22Rv1 (cell line): ENCODE results near the gene MSLN.

ENCODE experiments used
- H3K27ac ChIP-seq: fragments of 450-650 bp; 2 replicates; pipeline ENCODE4 v1.5.1; 2017
- ZFX ChIP-seq: fragments of 450-650 bp; IDR thresholded peaks from 2 replicates; pipeline ENCODE4 v1.6.1; 2017; ENCODE audit warnings: antibody characterized with exemption, borderline replicate concordance
- TF ChIP-seq, protein P1 (sequence below): fragments of 450-650 bp; IDR thresholded peaks from 2 replicates; pipeline ENCODE4 v1.5.1; 2017; ENCODE audit warnings: mild to moderate bottlenecking

The MSLN gene

DNA sequence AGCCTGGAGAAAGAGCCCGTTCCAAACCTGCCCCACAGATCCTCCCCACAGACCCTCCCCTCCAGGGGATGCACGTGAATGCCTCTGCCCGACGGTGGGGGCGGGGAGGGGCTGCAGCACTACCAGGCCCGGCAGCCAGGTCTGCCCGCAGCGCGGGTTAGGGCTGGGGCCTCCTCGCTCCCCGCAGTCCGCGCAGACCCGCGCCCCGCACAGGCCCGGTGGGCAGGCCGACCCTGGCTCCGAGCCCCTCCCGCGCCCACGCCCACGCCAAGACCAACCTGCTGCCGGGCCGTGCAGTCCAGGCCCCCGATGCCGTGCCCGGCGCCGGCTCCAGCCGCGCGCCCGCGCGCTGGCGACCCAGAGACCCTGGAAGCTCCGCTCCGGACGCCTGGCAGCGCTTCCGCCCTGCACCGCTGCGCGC lies 27.5 kb downstream of the MSLN start, which contains the start of gene RPUSD1:
Gene RPUSD1 (minus strand): TSS at position 404 of the 421 bp plus-strand sequence. CDS start 644 bp downstream, outside the sequence.
- peak within 1 kb of the TSS; percentile 82 for H3K27ac ChIP-seq

DNA sequence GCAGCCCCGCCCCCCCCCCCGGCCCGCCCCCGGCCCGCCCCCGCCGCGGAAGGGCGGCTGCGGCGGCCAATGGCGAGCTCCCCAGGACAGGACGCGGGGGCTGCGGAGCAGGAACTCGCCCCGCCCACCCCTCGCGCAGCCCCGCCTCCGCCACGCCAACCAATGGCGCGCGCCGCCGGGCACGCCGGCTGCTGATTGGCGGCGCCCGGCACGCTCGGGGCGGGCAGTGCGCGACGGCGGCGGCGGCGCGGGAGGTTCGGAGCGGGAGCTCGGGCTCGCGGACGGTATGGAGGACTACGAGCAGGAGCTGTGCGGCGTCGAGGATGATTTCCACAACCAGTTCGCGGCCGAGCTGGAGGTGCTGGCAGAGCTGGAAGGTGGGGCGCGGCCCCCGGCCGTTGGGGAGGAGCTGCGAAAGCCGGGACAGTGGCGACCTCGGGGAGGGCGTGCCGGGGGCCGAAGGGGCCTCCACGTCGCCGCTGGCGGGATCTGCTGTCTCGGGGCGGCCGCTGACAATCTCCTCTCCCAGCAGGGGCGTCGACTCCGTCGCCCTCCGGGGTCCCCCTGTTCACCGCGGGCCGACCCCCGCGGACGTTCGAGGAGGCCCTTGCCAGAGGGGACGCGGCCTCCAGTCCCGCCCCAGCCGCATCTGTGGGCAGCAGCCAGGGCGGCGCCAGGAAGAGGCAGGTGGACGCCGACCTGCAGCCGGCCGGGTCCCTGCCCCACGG lies 28.0 kb downstream of the MSLN start, which contains the start of gene CHTF18:
Gene CHTF18 (plus strand): TSS at position 222 of the 728 bp plus-strand sequence. CDS start 65 bp downstream, at position 287.
- TF ChIP-seq ZFX = no peak
- TF ChIP-seq, protein P1, sequence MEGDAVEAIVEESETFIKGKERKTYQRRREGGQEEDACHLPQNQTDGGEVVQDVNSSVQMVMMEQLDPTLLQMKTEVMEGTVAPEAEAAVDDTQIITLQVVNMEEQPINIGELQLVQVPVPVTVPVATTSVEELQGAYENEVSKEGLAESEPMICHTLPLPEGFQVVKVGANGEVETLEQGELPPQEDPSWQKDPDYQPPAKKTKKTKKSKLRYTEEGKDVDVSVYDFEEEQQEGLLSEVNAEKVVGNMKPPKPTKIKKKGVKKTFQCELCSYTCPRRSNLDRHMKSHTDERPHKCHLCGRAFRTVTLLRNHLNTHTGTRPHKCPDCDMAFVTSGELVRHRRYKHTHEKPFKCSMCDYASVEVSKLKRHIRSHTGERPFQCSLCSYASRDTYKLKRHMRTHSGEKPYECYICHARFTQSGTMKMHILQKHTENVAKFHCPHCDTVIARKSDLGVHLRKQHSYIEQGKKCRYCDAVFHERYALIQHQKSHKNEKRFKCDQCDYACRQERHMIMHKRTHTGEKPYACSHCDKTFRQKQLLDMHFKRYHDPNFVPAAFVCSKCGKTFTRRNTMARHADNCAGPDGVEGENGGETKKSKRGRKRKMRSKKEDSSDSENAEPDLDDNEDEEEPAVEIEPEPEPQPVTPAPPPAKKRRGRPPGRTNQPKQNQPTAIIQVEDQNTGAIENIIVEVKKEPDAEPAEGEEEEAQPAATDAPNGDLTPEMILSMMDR = no peak
- H3K27ac ChIP-seq = peak within 1 kb of the TSS; percentile 82

More for the DNA sequence above, 27.5 kb downstream of the MSLN start, which contains the start of gene RPUSD1:
- TF ChIP-seq ZFX = no peak
- TF ChIP-seq, protein P1 = no peak

DNA sequence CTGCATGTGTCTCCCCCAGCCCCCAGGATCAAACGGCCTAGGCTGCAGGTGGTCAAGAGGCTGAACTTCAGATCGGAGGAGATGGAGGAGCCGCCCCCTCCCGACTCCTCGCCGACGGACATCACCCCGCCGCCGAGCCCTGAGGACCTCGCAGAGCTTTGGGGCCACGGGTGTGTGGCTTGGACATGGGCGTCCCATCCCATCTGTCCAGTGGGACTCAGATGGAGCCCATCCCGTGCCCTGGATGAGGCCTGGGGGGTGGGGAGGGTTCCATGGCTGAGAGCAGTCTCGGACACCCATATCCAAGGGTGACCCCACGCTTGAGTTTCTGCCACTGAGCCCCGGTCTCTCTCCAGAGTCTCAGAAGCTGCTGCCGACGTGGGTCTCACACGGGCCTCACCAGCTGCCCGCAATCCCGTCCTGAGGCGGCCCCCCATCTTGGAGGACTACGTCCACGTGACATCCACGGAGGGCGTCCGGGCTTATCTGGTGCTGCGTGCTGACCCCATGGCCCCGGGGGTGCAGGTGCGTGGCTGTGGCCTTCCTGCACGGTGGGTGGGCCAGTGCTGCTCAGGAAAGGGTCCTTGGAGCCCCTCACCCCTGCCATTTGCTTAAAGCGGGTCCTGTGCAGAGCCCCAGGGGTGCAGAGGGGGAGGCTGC lies 28.8 kb downstream of the MSLN start:
- H3K27ac ChIP-seq = peak overlapping the region; percentile 82
- TF ChIP-seq, protein P1 = no peak
- no peak for TF ChIP-seq ZFX

DNA sequence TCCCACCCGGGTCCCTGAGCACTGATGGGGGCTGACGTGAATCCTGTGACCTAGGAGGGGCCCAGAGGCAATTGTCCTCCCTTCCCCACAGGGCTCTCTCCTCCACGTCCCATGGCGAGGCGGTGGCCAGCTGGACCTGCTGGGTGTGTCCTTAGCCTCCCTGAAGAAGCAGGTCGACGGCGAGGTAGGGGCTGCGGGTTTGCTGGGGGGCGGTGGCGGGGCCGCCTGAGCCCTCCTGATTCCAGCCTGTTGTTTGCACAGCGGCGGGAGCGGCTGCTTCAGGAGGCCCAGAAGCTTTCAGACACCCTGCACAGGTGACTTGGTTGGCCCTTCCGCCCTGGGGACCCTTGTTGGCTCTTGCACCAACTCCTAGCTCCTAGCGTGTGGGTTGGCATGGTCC lies 29.6 kb downstream of the MSLN start:
- peak overlapping the region; percentile 82; the same call in 1 of the 2 replicates for H3K27ac ChIP-seq
- TF ChIP-seq, protein P1 = no peak
- no peak for TF ChIP-seq ZFX

DNA sequence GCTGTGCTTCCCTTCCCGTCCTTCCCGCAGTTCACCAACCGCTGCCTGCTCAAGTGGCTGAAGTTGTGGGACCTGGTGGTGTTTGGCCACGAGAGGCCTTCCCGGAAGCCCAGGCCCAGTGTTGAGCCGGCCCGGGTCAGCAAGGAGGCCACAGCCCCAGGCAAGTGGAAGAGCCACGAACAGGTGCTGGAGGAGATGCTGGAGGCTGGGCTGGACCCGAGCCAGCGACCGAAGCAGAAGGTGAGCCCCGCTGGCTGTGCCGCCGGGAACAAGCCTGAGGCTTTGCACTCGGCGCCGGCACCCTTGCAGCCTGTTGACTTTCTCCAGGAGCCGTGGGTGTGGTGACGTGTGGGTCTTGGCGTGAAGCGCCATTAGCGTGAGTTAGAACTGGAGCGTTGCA lies 30.6 kb downstream of the MSLN start:
- H3K27ac ChIP-seq = no peak overlapping the region
- no peak for TF ChIP-seq ZFX
- TF ChIP-seq, protein P1 = no peak

DNA sequence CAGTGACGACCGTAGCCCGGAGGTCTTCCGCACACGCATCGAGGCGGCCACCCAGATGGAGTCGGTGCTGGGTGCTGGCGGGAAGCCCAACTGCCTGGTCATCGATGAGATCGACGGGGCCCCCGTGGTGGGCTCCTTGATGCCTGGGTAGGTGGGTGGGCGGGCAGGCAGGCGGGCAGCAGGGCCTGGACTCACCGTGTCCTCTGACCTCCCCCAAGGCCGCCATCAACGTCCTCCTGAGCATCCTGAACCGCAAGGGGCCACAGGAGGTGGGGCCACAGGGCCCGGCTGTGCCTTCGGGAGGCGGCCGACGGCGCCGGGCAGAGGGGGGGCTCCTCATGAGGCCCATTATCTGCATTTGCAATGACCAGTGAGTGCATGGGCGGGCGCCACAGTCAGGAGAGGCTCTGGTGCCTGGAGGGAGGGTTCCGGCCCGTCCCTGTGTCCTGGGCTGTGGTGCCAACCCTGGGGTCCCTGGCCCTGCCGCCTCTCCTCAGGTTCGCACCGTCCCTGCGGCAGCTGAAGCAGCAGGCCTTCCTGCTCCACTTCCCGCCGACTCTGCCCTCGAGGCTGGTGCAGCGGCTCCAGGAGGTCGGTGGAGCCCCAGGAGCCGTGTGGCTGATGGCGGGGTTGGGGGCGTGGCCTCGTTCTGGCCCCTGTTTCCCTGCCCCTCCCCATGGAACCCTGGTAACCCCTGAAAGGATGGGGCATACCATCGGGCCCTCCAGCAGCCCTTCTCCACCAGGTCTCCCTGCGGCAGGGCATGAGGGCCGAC lies 31.9 kb downstream of the MSLN start:
- no peak for TF ChIP-seq ZFX
- TF ChIP-seq, protein P1 = no peak
- H3K27ac ChIP-seq = no peak overlapping the region
